ENCODE measurements around the gene RHD.

DNA sequence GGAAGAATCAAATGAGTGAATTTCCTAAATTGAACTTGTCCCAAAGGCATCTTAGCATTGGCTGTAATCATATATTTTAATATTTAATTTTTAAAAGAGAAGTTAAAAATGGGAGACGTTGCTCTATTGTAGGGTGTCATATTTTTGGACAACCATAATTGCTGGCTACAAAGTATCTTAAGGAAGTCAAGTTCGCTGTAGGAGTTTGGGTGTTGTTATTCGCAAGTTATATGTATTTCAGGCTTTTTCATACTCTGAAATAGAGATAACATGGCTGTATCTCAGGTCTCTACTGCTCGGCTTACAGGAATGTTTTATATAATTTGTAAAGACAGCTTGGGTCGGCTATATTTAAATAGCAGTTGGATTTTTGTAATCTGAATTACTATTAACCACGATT lies 66.7 kb downstream of the RHD start:
- TF ChIP-seq, protein P1, sequence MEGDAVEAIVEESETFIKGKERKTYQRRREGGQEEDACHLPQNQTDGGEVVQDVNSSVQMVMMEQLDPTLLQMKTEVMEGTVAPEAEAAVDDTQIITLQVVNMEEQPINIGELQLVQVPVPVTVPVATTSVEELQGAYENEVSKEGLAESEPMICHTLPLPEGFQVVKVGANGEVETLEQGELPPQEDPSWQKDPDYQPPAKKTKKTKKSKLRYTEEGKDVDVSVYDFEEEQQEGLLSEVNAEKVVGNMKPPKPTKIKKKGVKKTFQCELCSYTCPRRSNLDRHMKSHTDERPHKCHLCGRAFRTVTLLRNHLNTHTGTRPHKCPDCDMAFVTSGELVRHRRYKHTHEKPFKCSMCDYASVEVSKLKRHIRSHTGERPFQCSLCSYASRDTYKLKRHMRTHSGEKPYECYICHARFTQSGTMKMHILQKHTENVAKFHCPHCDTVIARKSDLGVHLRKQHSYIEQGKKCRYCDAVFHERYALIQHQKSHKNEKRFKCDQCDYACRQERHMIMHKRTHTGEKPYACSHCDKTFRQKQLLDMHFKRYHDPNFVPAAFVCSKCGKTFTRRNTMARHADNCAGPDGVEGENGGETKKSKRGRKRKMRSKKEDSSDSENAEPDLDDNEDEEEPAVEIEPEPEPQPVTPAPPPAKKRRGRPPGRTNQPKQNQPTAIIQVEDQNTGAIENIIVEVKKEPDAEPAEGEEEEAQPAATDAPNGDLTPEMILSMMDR (conservative IDR thresholded peaks at IDR 0.05 in 1 of 2, IDR thresholded peaks at IDR 0.05 in 1 of 2; ENCODE audit: extremely low read depth in 1 of 2, insufficient read depth in 1 of 2, low read depth in 1 of 2, low read length in 2 of 2) = no peak
- TF ChIP-seq EZH2 (IDR thresholded peaks at IDR 0.05; ENCODE audit: borderline replicate concordance, low read length) = no peak

Measured in mammary epithelial cell (primary cell).